Measurements from ENCODE around the gene GIMAP6. TPM values are rescaled to one million over a fixed set of nuclear protein-coding genes. Genes with fewer than 3 reads are reported as not detected.
"Not testable (repeated sequence)": the region's sequence is repeated elsewhere in the genome, so short reads cannot be mapped to it uniquely, and the experiment has no call there.

The GIMAP6 gene
- polyA plus RNA-seq, 1 experiment: not detected

DNA sequence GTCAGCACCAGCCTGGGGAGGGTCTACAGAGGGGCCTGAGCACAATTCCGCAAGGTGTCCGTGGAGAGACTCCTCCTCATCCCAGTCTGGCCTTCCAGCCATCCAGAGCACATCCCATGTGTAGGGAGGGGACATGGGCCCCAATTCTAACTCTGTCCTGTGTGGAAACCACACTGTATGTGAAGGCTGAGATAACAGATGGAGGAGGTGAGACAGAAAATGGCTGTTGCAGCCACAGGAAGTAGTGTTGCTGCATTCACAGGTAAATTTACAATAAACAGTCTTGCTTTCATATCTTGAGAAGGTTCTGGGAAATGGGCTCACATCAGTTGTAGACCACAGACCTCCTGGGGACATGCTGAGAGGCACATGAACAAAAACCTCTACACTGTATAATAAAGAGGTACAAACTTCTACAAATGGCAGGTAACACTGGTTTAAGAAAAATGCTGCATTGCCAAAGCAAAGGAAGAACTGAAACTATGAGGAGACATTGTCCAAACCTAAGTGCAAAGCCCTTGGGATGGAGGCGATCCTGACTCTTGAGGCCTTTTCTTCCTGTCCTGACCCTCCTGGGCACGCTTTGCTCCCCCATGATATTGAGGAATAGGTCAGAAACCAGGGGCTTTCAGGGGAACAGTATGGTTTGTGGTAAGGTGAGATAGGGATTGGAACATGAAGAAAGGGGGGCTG, 31.8 kb upstream of the GIMAP6 start:
- Histone ChIP-seq H3K4me3 (ENCODE audit: low read depth, low read length) (no peak overlapping the region), H3K27ac (ENCODE audit: low read depth, low read length) (no peak overlapping the region), H3K9me3 (ENCODE audit: control insufficient read depth, insufficient read depth, low read length) (peaks cover 31% of the 10 kb centered on the region), H3K27me3 (ENCODE audit: control insufficient read depth, insufficient read depth, low read length) (no peaks in the 10 kb centered on the region)
- no peak for DNase-seq (ENCODE audit: low read depth, low spot score)
- ChIA-PET POLR2A (no interaction called here), CTCF (no interaction called here)
- TF ChIP-seq, protein P1, sequence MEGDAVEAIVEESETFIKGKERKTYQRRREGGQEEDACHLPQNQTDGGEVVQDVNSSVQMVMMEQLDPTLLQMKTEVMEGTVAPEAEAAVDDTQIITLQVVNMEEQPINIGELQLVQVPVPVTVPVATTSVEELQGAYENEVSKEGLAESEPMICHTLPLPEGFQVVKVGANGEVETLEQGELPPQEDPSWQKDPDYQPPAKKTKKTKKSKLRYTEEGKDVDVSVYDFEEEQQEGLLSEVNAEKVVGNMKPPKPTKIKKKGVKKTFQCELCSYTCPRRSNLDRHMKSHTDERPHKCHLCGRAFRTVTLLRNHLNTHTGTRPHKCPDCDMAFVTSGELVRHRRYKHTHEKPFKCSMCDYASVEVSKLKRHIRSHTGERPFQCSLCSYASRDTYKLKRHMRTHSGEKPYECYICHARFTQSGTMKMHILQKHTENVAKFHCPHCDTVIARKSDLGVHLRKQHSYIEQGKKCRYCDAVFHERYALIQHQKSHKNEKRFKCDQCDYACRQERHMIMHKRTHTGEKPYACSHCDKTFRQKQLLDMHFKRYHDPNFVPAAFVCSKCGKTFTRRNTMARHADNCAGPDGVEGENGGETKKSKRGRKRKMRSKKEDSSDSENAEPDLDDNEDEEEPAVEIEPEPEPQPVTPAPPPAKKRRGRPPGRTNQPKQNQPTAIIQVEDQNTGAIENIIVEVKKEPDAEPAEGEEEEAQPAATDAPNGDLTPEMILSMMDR (IDR thresholded peaks at IDR 0.05; ENCODE audit: low read depth, low read length): no peak

DNA sequence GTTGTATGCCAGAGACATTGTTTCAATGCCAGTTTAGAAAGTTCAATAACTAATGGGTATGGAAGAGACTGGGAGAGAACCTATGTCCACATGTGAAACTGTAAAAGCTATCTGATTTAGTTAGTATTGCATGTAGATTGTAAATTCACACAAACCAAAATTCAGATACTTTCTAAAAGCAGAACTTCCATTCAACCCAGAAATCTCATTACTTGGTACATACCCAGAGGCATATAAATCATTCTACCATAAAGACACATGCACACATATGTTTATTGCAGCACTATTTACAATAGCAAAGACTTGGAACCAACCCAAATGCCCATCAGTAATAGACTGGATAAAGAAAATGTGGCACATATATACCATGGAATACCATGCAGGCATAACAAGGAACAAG, 30.6 kb upstream of the GIMAP6 start:
- H3K4me3 ChIP-seq (ENCODE audit: low read depth, low read length); H3K27ac ChIP-seq (ENCODE audit: low read depth, low read length); H3K27me3 ChIP-seq (ENCODE audit: control insufficient read depth, insufficient read depth, low read length); POLR2A ChIA-PET; CTCF ChIA-PET; DNase-seq (ENCODE audit: low read depth, low spot score): not testable (repeated sequence)
- H3K9me3 ChIP-seq (ENCODE audit: control insufficient read depth, insufficient read depth, low read length): peaks cover 34% of the 10 kb centered on the region

GRCh38 chr7:150660939-150661613, 28.9 kb upstream of the GIMAP6 start:
- ChIA-PET POLR2A (no interaction called here), CTCF (no interaction called here)
- H3K27me3 ChIP-seq (ENCODE audit: control insufficient read depth, insufficient read depth, low read length): no peaks in the 10 kb centered on the region
- TF ChIP-seq, protein P1 (IDR thresholded peaks at IDR 0.05; ENCODE audit: low read depth, low read length): no peak
- no peak for DNase-seq (ENCODE audit: low read depth, low spot score)
- no peak overlapping the region for H3K27ac ChIP-seq (ENCODE audit: low read depth, low read length)
- H3K9me3 ChIP-seq (ENCODE audit: control insufficient read depth, insufficient read depth, low read length): peaks cover 40% of the 10 kb centered on the region
- no peak overlapping the region for H3K4me3 ChIP-seq (ENCODE audit: low read depth, low read length)

DNA sequence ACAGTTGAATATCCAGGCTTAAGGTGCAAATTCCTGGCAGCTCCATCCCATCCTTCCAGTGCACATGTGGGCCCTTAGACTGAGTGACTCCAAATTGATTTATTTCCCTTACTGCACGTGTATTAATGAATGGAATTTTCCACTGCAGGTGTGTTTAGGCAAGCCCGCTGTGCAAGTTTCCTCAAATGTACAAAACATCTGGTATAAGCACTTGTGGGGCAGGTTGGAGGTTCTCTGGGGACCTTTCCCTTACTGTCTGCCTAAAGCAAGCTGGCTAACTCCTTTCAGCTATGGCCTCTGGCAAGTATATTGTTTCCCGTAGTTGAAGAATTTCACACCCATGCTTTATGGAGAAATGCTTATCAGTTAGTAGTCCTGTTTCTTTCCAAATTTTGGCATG, 25.3 kb upstream of the GIMAP6 start:
- Histone ChIP-seq H3K27ac (ENCODE audit: low read depth, low read length) (no peak overlapping the region), H3K27me3 (ENCODE audit: control insufficient read depth, insufficient read depth, low read length) (no peaks in the 10 kb centered on the region), H3K4me3 (ENCODE audit: low read depth, low read length) (no peak overlapping the region), H3K9me3 (ENCODE audit: control insufficient read depth, insufficient read depth, low read length) (peaks cover 23% of the 10 kb centered on the region; the same call in 1 of the 2 replicates)
- ChIA-PET CTCF (no interaction called here), POLR2A (no interaction called here)
- TF ChIP-seq, protein P1 (IDR thresholded peaks at IDR 0.05; ENCODE audit: low read depth, low read length): no peak
- DNase-seq (ENCODE audit: low read depth, low spot score): no peak

- Histone ChIP-seq H3K4me3 (ENCODE audit: low read depth, low read length) (no peak overlapping the region), H3K27me3 (ENCODE audit: control insufficient read depth, insufficient read depth, low read length) (no peaks in the 10 kb centered on the region), H3K27ac (ENCODE audit: low read depth, low read length) (no peak overlapping the region), H3K9me3 (ENCODE audit: control insufficient read depth, insufficient read depth, low read length) (peaks cover 23% of the 10 kb centered on the region; the same call in 1 of the 2 replicates)
- ChIA-PET POLR2A (no interaction called here), CTCF (no interaction called here)
- TF ChIP-seq, protein P1 (IDR thresholded peaks at IDR 0.05; ENCODE audit: low read depth, low read length): no peak
- no peak for DNase-seq (ENCODE audit: low read depth, low spot score)
These were observed 23.9 kb upstream of the GIMAP6 start for GRCh38 chr7:150656047-150656446.

Data from AG04450 (cell line).